SK-N-MC (cell line): Measurements from ENCODE around the gene CXCL14.

Source experiments
- DNase-seq: peaks from one replicate; pipeline ENCODE4 v3.0.0-alpha.2; 2011; ENCODE audit warnings: low read depth, low spot score
- H3K27ac ChIP-seq: fragments of 200-600 bp; sonication (generic); 2 replicates; pipeline ENCODE4 v1.5.1; 2016; ENCODE audit warnings: mixed run types
- H3K36me3 ChIP-seq: fragments of 200-600 bp; sonication (generic); 2 replicates; pipeline ENCODE4 v1.6.1; 2017; ENCODE audit warnings: antibody characterized with exemption, low read length, mixed read lengths; ENCODE audit not compliant: insufficient read depth
- H3K4me3 ChIP-seq: fragments of 200-600 bp; sonication (generic); 2 replicates; pipeline ENCODE4 v1.5.1; 2016
- H3K9ac ChIP-seq: fragments of 200-600 bp; sonication (generic); 2 replicates; pipeline ENCODE4 v1.8.0; 2017; ENCODE audit warnings: mixed run types, mixed read lengths; ENCODE audit not compliant: insufficient read length
- H3K9me3 ChIP-seq: fragments of 200-600 bp; sonication (generic); 2 replicates; pipeline ENCODE4 v1.6.1; 2017; ENCODE audit warnings: low read depth, mild to moderate bottlenecking, antibody characterized with exemption, low read length, moderate library complexity, mixed read lengths
- EZH2 ChIP-seq: fragments of 200-600 bp; sonication (generic); IDR thresholded peaks from one replicate; pipeline ENCODE4 v1.6.1; 2017; ENCODE audit warnings: antibody characterized with exemption
- FOXP2 ChIP-seq: optimal IDR thresholded peaks from 2 replicates; pipeline ENCODE3; 2011; ENCODE audit warnings: mild to moderate bottlenecking, moderate library complexity; ENCODE audit not compliant: insufficient read depth; ENCODE audit errors: extremely low read length, control extremely low read depth
- POLR2AphosphoS5 ChIP-seq: IDR thresholded peaks from 2 replicates; pipeline ENCODE4 v1.6.1; 2012; ENCODE audit warnings: mild to moderate bottlenecking, low read depth, low read length, borderline replicate concordance

Gene CXCL14

DNA sequence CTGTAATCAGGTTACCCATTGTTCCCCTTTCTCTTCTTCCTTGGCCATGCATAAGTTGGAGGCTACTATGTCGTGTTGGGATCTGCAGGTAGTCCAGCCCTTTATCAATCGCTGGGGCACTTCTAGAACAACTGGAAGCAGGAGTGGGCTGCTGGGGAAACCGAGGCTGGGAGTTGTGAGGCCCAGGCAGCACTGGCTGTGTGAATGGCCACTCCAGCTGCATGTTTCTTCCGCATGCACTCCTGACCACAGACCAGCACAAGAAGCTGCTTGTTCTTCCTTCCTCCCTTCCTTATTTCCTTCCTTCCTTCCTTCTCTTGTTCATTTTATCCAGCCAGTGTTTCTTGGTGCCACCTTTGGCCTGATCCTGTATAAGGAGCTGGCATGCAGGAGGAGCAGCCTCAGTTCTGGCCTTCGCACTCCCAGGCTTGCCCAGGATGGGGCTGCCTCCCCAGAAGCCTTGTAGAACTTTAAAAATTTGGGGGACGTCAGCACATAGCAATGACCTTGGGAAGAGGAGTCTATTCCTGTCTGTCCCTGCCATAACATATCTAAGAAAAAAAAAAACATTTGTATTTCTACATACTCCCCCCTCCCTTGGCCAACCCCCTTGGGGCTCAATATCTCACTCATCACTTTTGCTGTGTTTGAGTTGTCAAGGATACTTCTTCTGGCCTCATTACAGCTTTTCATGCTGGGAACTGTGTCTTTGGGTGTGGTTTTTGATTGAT lies 20.8 kb upstream of the CXCL14 start:
- no peak overlapping the region for H3K4me3 ChIP-seq
- TF ChIP-seq POLR2AphosphoS5 (no peak), FOXP2 (no peak), EZH2 (no peak)
- no peak for DNase-seq
- H3K27ac ChIP-seq: no peak overlapping the region
- no peaks in the 10 kb centered on the region for H3K9me3 ChIP-seq
- no peaks in the 10 kb centered on the region for H3K36me3 ChIP-seq
- H3K9ac ChIP-seq: no peak overlapping the region

DNA sequence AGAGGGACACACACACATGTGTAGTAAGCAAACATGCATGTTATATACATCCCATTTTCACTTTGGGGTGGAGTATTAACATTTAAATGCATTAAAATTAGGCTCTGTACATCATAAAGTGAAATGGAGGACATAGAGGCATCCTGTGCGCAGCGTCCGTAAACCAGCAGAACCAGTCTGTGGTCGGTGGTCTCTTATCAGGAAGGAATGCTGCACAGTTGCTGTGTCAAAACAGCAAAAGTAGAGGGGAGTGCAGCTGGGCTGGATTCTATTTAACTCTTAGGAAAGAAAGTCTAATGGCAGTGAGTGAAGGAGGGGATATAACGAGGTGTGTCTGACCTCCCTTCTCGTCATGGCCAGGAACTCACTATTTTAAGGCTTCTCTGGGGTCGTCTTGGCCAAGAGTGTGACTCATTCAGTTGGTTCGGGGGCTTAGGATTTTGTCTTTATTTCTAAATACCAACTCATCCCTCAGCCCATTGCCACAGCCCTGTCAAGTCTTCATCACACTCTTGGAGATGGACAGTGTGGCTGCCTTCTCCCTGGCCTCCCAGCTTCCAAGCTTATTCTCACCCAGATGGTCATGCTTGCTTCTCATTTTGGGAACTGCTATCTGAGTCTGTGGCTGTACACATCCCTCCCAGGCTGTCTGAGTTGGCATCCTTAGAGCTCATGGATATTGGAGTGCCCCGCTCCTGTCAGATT lies 20.1 kb upstream of the CXCL14 start:
- H3K36me3 ChIP-seq: no peaks in the 10 kb centered on the region
- no peak for TF ChIP-seq EZH2
- no peak for TF ChIP-seq FOXP2
- no peak for TF ChIP-seq POLR2AphosphoS5
- DNase-seq: no peak
- H3K27ac ChIP-seq: no peak overlapping the region
- no peaks in the 10 kb centered on the region for H3K9me3 ChIP-seq
- no peak overlapping the region for H3K4me3 ChIP-seq
- H3K9ac ChIP-seq: no peak overlapping the region

DNA sequence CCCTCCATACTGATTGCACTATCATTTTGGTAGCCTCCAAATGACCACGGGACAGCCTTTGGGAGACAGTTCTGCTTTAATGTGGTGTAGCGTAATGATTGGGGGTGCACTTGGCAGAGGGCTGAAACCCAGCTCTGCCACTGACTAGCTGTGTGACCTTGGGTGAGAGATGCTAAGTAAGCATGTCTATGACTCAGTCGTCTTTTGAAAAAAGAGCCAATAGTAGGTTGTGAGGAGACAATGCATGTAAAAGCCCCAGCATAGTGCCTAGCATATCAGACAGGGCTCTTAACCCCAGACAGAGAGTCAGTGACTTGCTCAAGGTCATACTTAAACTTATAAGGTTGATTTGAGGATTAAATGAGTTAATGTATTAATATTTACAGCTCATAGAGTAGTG lies 18.0 kb upstream of the CXCL14 start:
- DNase-seq: no peak
- no peak overlapping the region for H3K4me3 ChIP-seq

DNA sequence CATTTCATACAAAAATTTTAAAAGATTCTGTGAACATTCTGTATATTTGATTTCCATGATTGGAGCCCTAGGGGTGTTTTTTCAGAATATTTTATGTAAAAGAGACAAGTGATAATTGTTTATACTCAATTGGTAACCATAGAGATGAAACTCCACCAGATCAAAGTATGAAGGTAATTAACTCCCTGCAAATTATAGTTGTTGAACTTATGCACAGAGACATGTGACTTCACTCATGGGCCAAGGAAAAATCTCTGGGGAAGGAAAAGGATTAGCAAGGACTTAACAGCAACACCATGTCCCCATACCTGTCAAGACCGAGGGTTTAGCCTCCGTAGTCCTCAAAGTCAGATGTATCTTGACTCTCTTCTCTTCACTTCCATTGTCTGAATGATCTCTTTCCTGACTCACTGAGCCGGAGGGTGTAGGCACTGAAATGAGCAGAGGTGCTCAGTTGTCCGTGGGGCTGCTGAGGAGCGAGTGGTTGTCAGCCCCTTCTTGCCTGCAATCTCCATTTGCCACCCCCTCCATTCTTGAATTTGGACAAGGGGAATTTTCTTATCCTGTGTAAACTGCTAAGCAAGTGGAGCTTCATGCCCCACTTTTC lies 17.5 kb upstream of the CXCL14 start:
- no peak for DNase-seq
- Histone ChIP-seq H3K36me3 (no peaks in the 10 kb centered on the region), H3K4me3 (no peak overlapping the region), H3K9me3 (no peaks in the 10 kb centered on the region), H3K27ac (no peak overlapping the region), H3K9ac (no peak overlapping the region)
- TF ChIP-seq POLR2AphosphoS5: no peak
- no peak for TF ChIP-seq FOXP2
- TF ChIP-seq EZH2: no peak

More for the DNA sequence above, 18.0 kb upstream of the CXCL14 start:
- H3K36me3 ChIP-seq: no peaks in the 10 kb centered on the region
- TF ChIP-seq POLR2AphosphoS5 (no peak), FOXP2 (no peak), EZH2 (no peak)
- H3K9ac ChIP-seq: no peak overlapping the region
- H3K9me3 ChIP-seq: no peaks in the 10 kb centered on the region
- H3K27ac ChIP-seq: no peak overlapping the region

DNA sequence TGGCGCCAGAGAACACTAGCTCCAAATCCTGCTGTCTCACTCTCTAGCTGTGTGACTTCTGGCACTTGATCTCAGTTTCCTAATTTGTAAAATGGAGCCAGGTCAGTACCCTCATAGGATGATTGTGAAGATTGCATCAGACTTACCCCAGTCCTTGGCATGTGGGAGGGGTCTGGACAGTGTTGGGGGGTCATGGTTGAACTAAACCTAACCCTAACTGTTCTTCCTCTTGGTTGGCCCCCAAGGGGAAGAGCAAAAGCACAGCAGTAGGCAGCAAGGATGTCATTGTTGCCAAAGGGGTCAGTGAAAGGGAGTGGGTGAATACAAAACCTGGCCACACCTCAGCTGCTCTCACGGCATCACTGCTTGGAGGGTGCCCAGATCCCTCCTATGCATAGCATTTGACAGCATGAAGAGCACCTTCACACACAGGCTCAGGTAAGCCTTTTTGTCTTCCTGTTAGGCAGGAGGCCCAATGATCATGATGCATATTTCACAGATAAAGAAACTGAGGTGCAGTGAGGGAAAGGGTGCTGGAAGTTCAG lies 15.7 kb upstream of the CXCL14 start:
- Histone ChIP-seq H3K9me3 (no peaks in the 10 kb centered on the region), H3K36me3 (no peaks in the 10 kb centered on the region), H3K9ac (no peak overlapping the region), H3K27ac (no peak overlapping the region), H3K4me3 (no peak overlapping the region)
- no peak for DNase-seq
- TF ChIP-seq FOXP2 (no peak), POLR2AphosphoS5 (no peak), EZH2 (no peak)

DNA sequence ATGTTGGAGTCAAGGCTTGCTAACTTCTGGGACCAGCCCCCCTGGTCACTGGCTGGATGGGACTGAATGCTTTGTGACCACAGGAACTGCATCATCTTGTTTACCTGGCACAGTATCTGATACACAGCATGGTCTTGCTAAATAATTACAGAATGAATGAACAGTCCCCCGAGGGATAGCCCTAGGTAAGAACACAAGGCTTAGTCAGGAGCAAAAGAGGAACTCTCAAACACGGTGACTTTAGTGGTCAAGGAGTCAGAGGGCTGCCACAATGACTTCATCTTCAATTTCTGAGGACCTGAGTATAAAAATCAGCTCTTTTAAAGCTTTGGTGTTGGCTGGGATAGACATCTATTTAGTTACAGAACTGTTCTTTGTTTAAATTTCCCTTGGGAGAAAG lies 15.1 kb upstream of the CXCL14 start:
- Histone ChIP-seq H3K9ac (no peak overlapping the region), H3K9me3 (no peaks in the 10 kb centered on the region), H3K36me3 (no peaks in the 10 kb centered on the region), H3K4me3 (no peak overlapping the region), H3K27ac (no peak overlapping the region)
- no peak for TF ChIP-seq EZH2
- TF ChIP-seq POLR2AphosphoS5: no peak
- no peak for TF ChIP-seq FOXP2
- no peak for DNase-seq

DNA sequence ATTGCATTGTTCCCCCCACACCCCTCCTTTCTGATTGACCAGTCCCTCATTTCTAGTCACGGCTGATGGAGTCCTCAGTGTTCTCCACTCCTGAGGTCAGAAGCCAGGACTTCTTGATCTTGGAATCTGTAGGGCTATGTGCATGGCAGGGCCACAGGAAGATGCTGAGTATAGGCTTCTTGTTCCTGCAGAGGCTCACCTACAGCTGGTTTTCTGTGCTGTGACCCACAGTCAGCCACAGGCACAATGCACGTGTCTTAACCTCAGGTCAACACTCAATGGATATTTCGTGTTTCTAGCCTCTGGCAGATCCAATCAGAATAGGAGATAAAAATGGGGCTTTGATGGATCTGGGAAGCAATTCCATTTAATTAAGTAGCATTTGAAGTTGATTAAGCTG lies 14.3 kb upstream of the CXCL14 start:
- Histone ChIP-seq H3K4me3 (no peak overlapping the region), H3K27ac (no peak overlapping the region), H3K9ac (no peak overlapping the region), H3K36me3 (no peaks in the 10 kb centered on the region), H3K9me3 (no peaks in the 10 kb centered on the region)
- no peak for DNase-seq
- TF ChIP-seq POLR2AphosphoS5 (no peak), EZH2 (no peak), FOXP2 (no peak)
